ENCODE measurements around the gene NIFK.
A peak's percentile ranks its signal among the peaks of the same experiment; 100 is the strongest.
"Not testable (repeated sequence)": the region's sequence is repeated elsewhere in the genome, so short reads cannot be mapped to it uniquely, and the experiment has no call there.

Gene NIFK

GRCh38 chr2:121736462-121737336, at the start of gene NIFK:
Gene NIFK, minus strand, starts transcription at chr2:121736875. Its CDS starts 25 bp downstream, at chr2:121736850.
- peak; percentile 95 to 97 for DNase-seq

GRCh38 chr2:121783180-121783579, 46.5 kb upstream of the NIFK start:
- no peak for DNase-seq

- DNase-seq: no peak
These were observed 42.2 kb upstream of the NIFK start for GRCh38 chr2:121778741-121779487.

GRCh38 chr2:121777699-121778058, 41.0 kb upstream of the NIFK start:
- DNase-seq: peak in 1 of 2 experiments; percentile 6

GRCh38 chr2:121776885-121777698, 40.4 kb upstream of the NIFK start:
- no peak for DNase-seq

- no peak for DNase-seq
These were observed 39.7 kb upstream of the NIFK start for GRCh38 chr2:121776361-121776760.

GRCh38 chr2:121774235-121774634, 37.6 kb upstream of the NIFK start:
- no peak for DNase-seq

- peak in 1 of 2 experiments; percentile 59 for DNase-seq
These were observed 35.5 kb upstream of the NIFK start for GRCh38 chr2:121771976-121772742.

GRCh38 chr2:121768143-121768755, 31.6 kb upstream of the NIFK start:
- DNase-seq: no peak

- no peak for DNase-seq
These were observed 29.9 kb upstream of the NIFK start for GRCh38 chr2:121766624-121767023.

- no peak for DNase-seq
These were observed 28.1 kb upstream of the NIFK start for GRCh38 chr2:121764681-121765228.

GRCh38 chr2:121755237-121756111, 18.8 kb upstream of the NIFK start, which contains the start of gene TSN:
Gene TSN, plus strand, starts transcription at chr2:121755651. Its CDS starts 129 bp downstream, at chr2:121755780.
- peak; percentile 97 to 98 for DNase-seq

GRCh38 chr2:121754851-121755236, 18.2 kb upstream of the NIFK start:
- no peak for DNase-seq

- DNase-seq: no peak
These were observed 11.5 kb upstream of the NIFK start for GRCh38 chr2:121748202-121748601.

GRCh38 chr2:121746071-121746578, 9.4 kb upstream of the NIFK start:
- no peak for DNase-seq

- no peak for DNase-seq
These were observed 4.8 kb upstream of the NIFK start for GRCh38 chr2:121741450-121741849.

GRCh38 chr2:121740973-121741372, 4.3 kb upstream of the NIFK start:
- no peak for DNase-seq

- DNase-seq: no peak
These were observed 574 bp downstream of the NIFK start for GRCh38 chr2:121736140-121736461.

GRCh38 chr2:121735518-121736074, 1.1 kb downstream of the NIFK start:
- peak in 1 of 2 experiments; percentile 17 for DNase-seq

GRCh38 chr2:121734544-121734943, 2.1 kb downstream of the NIFK start:
- not testable (repeated sequence) for DNase-seq
